Mammary epithelial cell (primary cell): Measurements from ENCODE around the gene PCCA.

ENCODE experiments used
- EZH2 ChIP-seq: IDR thresholded peaks from 2 replicates; pipeline ENCODE4 v1.6.1; 2012; ENCODE audit warnings: low read length, inconsistent platforms, borderline replicate concordance
- TF ChIP-seq, protein P1 (sequence below), 2 donors: IDR thresholded peaks in 1 of 2; conservative IDR thresholded peaks in 1 of 2; 2 replicates each; pipeline ENCODE4 v1.5.1; 2011 to 2012; ENCODE audit warnings: inconsistent platforms in 2 of 2, low read length in 2 of 2, mild to moderate bottlenecking in 2 of 2, control low read depth in 1 of 2, low read depth in 1 of 2; ENCODE audit not compliant: insufficient read depth in 1 of 2; ENCODE audit errors: extremely low read depth in 1 of 2

DNA sequence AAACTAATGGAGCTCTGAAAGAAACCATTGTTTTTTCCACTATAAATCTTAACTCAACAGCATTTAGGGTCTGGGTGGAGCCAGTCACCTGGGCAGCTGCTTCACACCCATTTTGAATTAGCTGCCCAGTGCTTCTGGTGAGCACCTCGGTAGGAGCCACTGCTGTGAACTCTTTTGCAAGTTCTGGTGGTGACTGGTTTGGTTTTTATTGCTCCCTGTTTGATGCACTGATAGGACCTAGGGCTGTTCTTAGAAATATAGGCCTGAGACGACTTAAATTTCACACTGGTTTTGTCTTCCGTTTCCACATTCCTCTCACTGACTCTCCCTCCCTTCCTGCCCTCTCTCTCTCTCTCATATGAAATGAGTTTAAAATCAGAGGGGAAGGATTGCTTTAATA, 395.8 kb downstream of the PCCA start:
- TF ChIP-seq, protein P1, sequence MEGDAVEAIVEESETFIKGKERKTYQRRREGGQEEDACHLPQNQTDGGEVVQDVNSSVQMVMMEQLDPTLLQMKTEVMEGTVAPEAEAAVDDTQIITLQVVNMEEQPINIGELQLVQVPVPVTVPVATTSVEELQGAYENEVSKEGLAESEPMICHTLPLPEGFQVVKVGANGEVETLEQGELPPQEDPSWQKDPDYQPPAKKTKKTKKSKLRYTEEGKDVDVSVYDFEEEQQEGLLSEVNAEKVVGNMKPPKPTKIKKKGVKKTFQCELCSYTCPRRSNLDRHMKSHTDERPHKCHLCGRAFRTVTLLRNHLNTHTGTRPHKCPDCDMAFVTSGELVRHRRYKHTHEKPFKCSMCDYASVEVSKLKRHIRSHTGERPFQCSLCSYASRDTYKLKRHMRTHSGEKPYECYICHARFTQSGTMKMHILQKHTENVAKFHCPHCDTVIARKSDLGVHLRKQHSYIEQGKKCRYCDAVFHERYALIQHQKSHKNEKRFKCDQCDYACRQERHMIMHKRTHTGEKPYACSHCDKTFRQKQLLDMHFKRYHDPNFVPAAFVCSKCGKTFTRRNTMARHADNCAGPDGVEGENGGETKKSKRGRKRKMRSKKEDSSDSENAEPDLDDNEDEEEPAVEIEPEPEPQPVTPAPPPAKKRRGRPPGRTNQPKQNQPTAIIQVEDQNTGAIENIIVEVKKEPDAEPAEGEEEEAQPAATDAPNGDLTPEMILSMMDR (conservative IDR thresholded peaks at IDR 0.05 in 1 of 2, IDR thresholded peaks at IDR 0.05 in 1 of 2; ENCODE audit: extremely low read depth in 1 of 2, insufficient read depth in 1 of 2, low read depth in 1 of 2, low read length in 2 of 2): no peak
- no peak for TF ChIP-seq EZH2
